Activated CD4-positive, alpha-beta T cell treated with anti-CD3 and anti-CD28 coated beads, Interleukin-2, amount 50 U/mL, for 24 hours (primary cell): ENCODE data around the gene LRMDA.

Source experiments
- DNase-seq, 2 donors: peaks; one replicate each; pipeline ENCODE4 v3.0.0-alpha.2; 2020; ENCODE audit warnings: low read depth in 1 of 2, low spot score in 1 of 2

The LRMDA gene

DNA sequence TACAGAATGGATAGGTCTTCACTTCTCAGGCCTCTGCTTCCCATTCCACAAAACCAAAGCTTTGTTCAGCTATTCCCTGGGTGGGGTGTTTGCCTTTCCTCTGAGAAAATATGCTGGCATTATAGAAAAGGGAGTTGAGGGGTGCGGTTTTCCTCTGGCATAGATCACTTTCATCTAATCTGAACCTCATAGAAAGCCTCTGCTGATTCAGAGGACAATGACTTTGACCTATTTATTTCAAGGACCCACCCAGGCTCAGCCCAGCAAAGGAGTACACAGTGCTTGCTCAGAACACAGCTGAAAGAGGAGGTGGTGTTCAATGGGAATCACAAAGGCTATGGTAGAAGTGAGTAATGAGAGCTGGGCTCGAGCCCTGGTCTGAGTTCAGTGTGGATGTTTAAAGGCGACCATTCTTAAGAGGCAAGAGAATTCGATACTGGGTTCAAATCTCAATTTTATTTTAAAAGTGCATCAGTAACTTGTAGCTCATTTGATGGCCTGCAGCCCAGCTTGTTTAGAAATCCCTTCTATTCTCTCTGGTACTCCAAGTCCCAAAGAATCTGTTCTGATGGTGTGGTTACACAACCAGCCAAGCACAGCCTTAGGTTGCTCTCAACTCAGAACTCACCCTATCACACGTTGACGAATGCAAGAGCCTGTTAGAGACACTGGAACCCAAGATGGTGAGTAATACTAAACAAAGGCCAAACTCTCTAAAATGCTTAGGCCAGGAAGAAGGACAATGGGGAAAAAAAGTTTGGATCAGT lies 1012.8 kb downstream of the LRMDA start:
- DNase-seq, result no peak

DNA sequence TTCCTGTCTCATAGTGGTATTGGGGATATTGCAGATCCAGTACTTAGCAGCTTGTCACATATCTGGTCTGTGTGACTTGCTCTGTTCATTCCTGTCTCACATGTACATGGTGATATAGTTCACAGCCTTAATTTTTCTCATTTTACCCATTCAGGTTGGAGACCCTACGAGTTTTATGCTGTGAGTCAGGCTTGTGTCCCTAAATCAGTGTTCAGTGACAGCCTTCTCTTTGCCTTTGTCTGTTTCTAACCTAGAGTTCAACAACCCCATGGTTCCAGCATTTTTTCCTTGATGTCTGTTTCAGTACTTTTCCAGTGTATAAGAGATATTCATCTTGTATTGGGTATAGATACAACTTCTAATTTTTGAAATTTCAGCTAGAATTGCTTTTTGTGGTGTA lies 1016.2 kb downstream of the LRMDA start:
- no peak for DNase-seq

DNA sequence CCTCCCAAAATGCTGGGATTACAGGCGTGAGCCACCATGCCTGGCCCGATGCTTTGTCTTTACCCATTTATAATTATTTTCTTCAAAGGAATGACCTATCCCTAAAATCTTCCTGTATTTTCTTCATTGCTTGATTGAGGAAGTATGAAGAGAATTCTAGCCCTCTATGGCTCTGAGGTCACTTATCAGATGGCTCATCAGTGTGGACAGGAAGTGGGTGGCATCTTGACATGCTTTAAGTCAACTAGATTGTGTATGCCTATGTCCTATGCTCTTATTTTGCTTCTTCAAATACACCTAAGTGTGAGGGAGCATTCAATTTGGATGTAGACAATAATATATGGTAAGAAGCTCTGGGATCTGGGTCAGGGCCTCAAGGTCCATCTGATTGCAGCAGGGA lies 1020.5 kb downstream of the LRMDA start:
- DNase-seq, result no peak

DNA sequence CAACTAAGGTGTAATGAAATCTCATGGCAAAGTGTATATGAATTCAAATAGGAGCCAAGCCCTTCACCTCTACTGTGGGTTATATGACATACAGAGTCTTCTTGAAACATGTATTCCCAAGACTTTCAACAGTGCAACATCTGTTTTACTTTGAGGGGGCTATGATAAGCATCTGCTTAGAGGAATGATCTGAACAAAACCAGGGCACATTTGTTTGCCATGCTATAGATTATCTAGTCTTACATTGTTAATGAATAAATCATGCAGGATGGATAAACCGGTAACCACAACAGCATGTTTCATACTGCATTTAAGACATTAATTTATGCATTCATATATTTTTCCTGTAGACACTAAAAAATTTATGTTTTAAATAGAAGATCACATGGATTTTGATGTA lies 1021.9 kb downstream of the LRMDA start:
- no peak for DNase-seq

DNA sequence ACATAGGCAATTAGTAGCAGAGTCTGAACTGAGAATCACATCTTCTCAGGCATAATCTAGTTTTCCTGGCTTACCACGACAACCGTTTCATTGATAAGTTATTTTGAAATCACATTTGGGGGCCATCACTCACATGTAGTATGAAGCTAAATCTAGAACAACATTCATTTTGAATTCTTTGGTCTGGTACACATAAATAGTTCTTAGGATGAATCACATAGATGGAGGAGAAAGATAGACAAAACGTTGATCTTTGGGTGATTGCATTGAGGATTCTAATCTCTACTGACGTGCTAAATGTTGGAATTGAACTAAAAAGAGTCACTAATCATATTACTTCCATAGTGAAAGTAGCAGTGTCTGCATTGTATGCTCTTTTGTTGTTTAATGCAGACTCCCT lies 1022.6 kb downstream of the LRMDA start:
- DNase-seq, result no peak

DNA sequence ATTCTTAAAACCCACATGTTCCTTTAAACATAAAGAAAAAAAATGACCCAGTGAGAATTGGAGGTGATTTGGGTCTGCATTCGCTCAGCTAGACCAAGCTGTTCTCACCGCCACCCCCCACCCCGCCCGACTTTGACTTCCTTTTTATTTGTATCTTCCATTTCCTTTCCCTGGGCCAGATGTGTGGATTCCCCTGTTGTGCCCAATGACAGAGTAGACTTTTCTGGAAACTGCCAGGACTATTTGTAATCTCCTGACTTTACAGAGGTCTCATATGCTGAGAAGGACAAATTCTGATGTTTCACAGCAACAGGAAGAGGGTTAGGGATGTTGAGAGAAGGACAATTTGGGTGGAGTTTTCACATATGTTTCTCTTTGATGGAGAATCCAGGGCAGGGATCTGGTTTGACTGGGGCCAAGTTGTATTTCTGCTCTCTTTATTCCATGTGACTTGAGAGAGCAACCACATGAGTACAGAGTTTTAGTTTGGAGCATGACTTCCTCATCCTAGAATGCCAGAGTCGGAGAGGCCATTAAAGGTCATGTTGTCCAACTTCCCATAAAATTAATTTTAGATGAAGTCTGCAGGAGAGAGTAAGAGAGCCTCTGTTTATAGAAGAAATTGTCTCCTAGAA lies 1023.2 kb downstream of the LRMDA start:
- no peak for DNase-seq

DNA sequence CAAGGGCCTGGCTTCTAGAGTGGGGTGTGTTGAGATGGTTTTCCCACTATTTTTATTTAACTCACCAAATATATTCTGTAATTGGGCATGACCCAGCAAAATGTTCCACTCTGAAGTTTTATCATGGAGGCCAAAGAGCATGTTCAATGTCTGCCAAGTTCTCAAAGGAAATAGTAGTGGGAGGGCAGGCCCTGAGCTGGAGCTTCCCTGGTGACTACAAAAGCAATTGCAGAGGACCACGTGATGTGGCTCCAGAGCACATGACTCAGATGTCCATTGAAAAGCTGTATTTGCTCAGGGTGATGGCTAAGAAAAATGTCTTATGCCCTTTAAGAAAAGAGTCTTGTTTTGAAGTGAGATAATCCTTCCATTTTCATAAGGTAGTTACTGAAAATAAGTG lies 1024.8 kb downstream of the LRMDA start:
- DNase-seq, result no peak

DNA sequence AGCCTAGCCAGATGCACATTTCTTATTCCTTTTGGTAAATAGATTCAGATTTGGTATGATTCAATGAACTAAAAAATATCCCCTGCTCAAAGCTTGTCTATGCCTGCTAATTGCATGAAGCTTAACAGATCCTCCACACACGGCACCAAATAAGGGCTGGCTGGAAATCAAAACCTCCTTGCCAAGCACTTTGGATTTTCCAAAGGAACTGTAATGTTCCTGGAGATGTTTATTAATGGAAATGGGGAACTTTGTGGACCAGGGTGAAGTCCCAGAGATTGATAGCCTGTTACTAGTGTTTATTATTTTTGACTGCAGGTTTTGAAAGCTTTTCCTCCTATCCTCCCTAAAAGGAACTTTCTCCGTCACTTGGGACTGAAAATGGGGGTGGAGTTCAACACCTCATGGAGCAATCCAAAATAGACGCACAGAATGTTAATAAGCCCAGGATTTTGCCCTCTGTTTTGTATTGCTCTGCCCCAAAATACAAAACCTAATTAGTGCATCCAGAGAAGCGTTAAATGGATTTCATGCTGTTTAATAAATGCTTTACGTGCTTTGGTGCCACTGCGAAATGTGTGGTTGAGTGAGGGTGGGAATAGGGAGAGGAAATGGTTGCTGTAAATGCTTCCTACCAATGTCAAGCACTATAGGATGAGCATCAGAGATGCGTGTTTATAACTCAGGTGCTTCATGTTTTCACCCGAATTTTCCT lies 1027.7 kb downstream of the LRMDA start:
- no peak for DNase-seq

DNA sequence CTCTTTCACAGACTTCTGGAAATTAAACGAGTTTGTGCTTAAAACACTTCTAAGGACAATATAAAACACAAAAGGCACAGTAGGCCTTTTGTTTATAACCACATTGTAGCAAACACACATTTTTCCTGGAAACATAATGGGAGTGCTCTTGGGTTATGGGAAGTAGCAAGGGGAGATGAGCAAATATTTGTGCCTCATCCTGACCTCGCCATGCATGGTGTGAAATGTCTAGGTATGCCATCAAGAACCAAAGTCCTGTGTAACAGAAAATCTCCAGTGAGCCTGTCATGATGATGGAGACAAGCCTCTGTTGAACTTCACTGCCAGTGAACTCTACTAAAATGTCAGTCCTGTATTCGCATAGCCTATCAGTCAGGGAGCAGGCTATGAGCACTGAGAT lies 1029.6 kb downstream of the LRMDA start:
- DNase-seq, result no peak

DNA sequence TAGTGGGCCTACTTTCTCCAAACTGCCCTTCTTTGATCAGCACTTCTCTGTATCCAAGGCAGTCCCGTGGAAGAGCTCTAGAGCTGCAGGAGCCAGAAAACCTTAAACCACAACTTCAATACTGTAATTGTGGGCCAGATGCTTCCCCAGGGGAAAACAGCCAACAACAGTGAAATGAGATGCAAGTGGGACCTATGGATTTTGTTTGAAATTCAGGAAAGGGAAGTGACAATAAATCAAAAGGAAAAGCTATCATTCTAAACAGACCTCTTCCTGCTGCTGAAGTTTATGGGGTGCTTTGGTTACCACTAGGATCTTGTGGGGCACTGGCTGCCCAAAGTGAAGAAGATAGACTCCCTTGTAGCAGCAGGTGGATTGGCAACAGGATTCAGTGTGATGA lies 1031.7 kb downstream of the LRMDA start:
- no peak for DNase-seq

DNA sequence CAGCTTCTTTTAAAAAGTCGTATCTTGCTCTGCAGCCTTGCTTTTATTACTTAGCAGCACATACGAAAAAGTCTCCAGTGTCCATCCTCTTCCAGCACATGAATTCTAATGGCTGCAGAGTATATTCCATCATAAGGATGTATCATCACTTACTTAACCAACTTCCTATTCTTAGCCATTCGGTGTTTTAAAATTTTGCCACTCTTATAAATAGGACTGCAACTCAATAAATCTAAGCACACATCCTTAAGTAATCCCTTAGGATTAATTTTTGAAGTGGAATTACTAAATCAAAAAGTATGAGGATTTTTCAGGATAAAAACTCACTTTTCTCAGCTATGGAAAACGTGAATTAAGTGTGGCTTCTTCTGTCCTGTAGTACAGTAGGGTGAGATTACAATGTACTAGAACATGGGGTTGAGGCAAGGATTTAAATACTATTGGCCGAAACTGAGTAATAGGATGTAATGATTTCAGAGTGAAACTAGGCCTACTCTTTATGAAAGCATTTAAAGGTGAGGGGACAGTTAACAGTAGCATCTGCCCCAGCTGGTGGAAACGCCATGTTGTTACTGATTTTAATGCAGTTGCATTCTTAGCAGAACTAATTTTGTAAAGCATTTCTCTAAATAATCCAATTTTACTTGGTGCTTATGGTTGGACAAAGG lies 1035.5 kb downstream of the LRMDA start:
- no peak for DNase-seq

DNA sequence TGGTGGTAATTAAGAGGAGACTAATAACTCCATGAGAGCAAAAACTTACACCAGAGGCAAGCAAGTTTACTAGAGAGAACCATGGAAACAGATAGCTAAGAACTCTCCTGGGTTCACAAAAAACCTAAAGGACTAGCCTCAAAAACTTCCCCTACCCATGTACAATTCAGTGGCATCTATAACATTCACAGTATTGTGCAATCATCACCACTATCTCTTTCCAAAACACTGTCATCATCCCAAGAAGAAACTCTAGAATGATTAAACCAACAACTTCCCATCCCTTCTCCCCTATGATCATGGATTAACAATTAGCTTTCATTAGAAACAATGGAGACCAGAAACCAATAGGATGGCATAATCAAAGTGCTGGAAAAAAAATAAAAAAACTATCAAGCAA lies 1038.3 kb downstream of the LRMDA start:
- no peak for DNase-seq

DNA sequence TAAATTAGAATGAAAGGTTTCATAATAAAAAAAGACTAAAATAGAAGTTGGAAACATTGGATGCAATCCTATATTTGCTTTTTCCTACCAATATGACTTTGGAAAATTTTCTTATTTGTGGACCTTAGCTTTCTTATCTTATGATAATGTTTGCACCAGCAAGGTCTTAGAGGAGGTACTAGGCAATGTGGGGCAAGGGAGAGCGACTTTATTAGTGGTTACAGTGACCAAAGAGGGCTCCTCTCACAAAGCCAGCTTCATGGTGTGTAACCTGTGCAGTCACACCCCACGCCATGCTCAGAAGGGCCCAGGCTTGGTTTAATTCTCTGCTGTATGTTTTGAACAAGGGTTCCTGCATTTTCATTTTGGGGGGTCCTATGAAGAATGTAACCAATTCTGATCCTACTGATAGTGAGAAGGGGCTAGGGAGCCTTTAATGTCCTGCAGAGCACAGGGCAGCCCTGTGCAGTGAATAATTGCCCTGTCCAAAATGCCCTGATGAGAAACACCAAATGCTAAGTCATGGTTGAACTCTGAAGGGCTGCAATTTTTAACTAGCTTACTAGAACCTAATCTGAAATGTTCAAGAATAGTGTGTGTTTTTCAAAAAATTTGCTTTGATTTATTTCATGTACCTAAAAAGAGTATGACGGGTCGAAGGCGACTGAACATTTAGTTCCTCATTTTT lies 1047.8 kb downstream of the LRMDA start:
- DNase-seq, result no peak

DNA sequence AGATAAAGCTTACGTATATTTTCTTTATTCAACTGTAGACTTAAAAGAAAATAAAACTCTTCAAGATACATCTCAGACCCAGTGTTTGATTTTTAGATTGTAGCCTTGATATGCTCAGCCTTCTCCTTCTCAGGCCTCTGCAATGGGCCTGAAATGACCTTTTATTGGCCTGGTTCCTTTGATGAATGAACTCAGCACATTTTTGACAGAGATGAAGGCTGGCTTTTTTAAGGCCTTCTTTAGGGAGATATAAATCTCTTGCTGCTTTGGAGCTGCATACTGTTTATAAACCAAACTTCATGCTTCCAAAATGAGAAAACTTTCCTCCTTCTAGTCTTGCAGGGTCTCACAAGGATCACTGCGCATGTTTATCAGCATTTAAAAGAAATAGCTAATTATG lies 1049.8 kb downstream of the LRMDA start:
- DNase-seq, result no peak

DNA sequence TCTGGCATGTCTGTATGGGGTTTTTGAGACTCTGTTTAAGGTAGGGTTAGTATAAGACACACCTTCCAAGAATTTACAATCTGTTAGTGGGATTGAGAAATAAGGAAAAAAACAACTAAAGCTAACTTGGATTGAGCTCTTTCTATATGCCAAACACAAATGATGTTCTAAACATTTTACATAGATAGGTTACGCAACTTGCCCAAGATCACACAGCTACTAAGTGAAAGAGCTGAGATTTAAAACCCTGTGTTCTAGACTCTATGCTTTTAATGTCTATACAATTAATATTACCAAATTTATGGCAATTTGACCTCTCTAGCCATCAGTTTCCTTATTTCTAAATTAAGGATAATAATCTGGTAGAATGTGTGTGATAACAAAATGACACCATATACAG lies 1056.2 kb downstream of the LRMDA start:
- DNase-seq, result no peak

DNA sequence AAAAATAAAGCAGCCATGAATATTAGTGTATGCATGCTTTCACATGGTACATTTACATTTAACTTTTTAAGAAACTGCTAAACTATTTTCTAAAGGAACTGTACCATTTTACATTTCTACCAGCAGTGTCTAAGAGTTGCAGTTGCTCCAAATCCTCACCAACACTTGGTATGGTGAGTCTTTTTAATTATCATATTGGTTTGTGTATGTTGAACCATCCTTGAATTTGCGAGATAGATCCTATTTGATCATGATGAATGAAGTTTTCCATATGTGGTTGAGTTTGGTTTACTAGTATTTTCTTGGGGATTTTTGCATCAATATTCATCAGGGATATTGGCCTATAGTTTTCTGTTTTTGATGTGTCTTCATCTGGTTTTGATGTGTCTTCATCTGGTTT lies 1057.2 kb downstream of the LRMDA start:
- no peak for DNase-seq

DNA sequence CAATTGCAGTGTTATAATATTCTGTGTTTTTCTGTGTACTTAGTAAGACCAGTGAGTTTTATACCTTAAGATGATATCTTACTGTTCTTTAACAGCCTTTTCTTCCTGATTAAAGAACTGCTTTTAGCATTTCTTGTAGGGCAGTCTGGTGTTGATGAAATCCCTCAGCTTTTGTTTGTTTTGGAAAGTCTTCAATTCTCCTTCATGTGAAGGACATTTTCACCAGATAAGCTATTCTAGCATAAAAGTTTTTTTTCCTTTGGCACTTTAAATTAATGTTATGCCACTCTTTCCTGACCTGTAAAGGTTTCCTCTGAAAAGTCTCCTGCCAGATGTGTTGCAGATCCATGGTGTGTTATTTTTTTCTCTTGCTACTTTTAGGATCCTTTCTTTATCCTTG lies 1059.8 kb downstream of the LRMDA start:
- no peak for DNase-seq

DNA sequence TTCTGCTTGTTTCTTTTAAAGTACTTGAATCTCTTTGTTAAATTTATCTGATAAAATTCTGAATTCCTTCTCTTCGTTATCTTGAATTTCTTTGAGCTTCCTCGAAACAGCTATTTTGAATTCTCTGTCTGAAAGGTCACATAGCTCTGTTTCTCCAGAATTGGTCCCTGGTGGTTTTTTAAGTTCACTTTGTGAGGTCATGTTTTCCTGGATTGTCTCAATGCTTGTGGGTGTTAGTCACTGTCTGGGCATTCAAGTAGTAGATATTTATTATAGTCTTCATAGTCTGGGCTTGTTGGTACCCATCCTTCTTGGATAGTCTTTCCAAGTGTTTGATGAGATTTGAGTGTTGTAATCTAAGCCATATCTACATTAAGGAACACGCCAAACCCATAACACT lies 1060.6 kb downstream of the LRMDA start:
- DNase-seq, result no peak

DNA sequence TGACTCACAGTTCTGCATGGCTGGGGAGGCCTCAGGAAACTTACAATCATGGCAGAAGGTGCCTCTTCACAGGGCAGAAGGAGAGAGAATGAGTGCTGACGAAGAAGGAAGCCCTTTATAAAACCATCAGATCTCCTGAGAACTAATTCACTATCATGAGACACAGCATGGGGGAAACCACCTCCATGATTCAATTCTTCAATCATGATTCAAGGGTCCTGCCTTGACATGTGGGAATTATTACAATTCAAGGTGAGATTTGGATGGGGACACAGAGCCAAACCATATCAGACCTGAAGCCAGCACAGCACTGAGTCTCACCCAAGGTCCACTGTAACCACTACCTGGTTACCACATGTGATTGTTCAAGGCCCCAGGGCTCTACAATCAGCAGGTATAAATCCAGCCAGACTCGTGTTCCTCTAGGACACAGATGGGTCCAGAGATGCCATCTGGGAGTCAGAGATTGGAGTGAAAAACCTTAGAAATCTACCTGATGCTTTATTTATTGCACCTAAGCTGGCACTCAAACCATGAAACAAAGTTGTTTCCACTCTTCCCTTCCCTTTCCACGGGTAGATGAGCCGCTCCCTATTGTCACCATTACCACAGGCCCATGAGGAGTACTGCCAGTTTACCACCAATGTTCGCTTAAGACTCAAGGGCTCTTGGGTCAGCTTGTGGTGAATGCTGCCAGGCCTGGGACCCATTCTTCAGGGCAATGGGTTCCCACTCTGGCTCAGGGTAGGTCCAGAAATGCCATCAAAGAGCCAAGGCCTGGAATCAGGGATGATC lies 1061.5 kb downstream of the LRMDA start:
- DNase-seq, result no peak

DNA sequence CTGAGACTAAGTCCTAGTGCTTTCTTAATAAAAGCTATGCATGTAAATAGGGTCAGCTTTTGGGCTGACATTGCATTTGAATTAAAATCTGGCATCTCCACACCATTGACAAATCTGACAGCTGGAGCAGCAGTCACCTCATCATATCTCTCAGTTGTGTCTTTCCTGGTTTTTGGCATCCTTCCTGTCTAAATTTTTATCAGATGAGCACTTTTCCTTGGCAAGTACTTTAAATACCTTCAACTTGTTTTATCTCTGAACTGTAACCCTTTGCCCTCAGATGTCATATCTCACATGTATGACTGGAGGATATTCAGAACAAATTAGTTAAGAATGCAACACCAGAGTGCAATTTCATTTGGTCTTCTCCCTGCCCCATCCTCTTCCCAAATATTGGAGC lies 1066.2 kb downstream of the LRMDA start:
- no peak for DNase-seq

DNA sequence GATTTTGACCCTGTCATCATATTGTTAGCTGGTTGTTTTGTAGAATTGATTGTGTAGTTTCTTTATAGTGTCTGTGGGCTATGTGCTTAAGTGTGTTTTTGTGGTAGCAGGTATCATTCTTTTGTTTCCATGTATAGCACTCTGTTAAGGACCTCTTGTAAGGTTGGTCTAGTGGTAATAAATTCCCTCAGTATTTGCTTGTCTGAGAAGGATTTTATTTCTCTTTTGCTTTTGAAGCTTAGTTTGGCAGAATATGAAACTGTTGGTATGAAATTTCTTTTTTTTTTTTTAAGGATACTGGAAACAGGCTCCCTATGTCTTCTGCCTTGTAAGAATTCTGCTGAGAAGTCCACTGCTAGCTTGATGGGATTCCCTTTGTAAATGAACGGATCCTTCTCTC lies 1073.4 kb downstream of the LRMDA start:
- no peak for DNase-seq
